ENCODE data around the gene TBCEL.

Gene TBCEL

DNA sequence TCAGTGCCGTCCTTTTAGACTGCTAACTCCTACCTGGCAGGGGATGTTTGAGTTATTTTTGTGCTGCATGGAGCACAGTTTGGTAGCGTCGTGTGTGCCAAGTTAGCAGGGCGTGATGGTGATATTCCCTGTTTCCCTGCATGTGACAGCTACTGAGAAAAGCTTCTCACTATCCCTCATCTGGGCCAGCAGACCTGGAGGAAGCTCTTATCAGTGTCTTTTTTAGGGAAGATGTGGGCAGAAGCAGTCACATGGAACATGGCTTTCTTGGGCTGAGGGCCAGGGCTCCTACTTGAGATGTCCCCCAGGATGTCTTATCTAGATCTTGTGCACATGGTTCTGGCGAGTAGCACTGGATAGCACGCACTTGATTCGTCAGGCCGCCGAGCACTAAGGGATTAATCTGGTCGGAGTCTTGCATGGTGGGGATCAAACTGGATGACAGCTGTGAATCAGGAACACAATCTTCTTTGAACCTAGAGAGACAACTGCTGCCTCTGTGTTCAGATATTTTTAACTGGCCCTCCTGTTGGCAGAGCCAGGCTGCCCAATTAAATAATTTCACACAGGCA is 110.9 kb downstream of the TBCEL start:
- DNase-seq: no peak

DNA sequence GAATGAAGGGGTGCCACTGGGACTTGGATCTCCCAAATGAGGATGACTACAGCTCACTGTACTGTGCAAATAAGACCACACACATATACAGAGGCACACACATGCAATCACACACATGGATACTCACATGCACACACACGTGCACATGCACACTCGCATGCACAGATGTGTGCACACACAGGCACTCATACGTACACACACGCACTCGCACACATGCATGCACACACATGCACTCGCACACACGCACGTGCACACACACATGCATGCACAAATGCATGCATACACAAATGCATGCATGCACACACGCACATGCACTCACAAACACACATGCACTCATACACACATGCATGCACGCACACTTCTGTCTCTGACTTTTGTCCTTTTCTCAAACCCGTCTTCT is 113.1 kb downstream of the TBCEL start:
- DNase-seq: no peak

DNA sequence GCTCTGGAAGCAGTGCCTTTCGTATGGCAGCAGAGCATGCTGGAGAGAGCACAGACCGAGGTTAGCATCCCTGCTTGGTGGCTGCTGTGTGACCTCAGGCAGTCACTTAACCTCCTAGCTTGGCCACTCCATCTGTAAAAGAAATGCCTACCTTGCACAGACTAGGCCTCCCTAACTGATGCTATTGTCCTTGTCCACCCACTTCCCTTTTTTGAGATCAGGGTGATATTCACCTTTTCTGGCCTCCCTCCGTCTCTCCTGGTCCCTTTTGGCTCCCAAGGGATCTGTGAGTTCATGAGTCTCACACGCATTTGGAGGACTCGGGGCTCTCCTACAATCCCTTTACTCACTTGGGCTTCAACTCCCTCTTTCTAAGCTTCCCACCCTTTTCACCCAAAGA is 114.4 kb downstream of the TBCEL start:
- no peak for DNase-seq

DNA sequence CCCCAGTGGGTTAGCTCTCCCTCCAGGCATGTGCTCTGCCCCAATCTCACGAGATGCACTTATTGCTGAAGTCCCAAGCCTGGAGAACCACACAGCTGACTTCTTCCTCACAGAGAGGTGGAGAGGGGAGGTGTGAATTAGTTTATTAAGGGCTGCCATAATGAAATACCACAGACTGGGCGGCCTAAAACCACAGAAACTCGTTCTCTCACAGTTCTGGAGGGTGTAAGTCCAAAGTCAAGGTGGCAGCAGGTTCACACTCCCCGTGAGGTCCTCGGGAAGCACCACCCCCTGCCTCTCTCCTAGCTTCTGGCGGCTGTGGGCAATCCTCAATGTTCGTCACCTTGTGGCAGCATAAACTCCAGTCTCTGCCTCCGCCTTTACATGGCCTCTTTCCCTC is 116.5 kb downstream of the TBCEL start:
- no peak for DNase-seq
